Measurements from ENCODE around the gene VSIG10L.

VSIG10L gene

DNA sequence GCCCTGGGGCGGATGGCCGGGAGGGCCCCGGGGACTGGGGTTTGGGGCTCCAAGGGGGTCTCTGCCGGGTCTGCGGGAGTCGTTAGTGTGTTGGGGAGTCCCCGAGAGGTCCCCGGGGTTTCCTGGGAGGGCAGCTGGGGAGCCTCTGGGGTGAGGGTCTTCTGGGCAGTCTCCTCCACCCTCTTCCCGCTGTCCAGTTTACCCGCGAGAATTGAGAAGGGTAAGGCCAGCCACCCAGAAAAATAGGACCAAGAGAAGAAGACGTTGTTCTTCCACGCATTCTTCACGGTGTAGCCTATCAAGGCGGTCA, 25.3 kb upstream of the VSIG10L start:
- peaks cover 41% of the 10 kb centered on the region for H3K4me1 ChIP-seq (ENCODE audit: insufficient read depth, low read length, severe bottlenecking)
- H3K27me3 ChIP-seq (ENCODE audit: insufficient read depth, low read length), result no peaks in the 10 kb centered on the region; the same call in 1 of the 2 replicates
- H4K20me1 ChIP-seq (ENCODE audit: insufficient read depth, low read length), result no peaks in the 10 kb centered on the region
- TF ChIP-seq EZH2 (IDR thresholded peaks at IDR 0.05; ENCODE audit: borderline replicate concordance, low read length), result no peak
- TF ChIP-seq, protein P1, sequence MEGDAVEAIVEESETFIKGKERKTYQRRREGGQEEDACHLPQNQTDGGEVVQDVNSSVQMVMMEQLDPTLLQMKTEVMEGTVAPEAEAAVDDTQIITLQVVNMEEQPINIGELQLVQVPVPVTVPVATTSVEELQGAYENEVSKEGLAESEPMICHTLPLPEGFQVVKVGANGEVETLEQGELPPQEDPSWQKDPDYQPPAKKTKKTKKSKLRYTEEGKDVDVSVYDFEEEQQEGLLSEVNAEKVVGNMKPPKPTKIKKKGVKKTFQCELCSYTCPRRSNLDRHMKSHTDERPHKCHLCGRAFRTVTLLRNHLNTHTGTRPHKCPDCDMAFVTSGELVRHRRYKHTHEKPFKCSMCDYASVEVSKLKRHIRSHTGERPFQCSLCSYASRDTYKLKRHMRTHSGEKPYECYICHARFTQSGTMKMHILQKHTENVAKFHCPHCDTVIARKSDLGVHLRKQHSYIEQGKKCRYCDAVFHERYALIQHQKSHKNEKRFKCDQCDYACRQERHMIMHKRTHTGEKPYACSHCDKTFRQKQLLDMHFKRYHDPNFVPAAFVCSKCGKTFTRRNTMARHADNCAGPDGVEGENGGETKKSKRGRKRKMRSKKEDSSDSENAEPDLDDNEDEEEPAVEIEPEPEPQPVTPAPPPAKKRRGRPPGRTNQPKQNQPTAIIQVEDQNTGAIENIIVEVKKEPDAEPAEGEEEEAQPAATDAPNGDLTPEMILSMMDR (IDR thresholded peaks at IDR 0.05; ENCODE audit: low read length), result no peak
- peak overlapping the region; percentile 77 for H3K9ac ChIP-seq (ENCODE audit: low read length)
- peak overlapping the region; percentile 80 for H3K4me2 ChIP-seq (ENCODE audit: low read length)
- no peaks in the 10 kb centered on the region for H3F3A ChIP-seq (ENCODE audit: insufficient read depth, low read length)
- no peak overlapping the region for H2AFZ ChIP-seq (ENCODE audit: low read length)
- H3K27ac ChIP-seq (ENCODE audit: low read depth, low read length, poor library complexity, severe bottlenecking), result peak overlapping the region; percentile 67
- peak overlapping the region; percentile 90 for H3K4me3 ChIP-seq (ENCODE audit: low read depth, low read length, poor library complexity, severe bottlenecking)
- H3K9me3 ChIP-seq (ENCODE audit: low read length), result no peaks in the 10 kb centered on the region
- no peaks in the 10 kb centered on the region for H3K9me2 ChIP-seq (ENCODE audit: low read depth, low read length)
- H3K36me3 ChIP-seq (ENCODE audit: insufficient read depth, low read length), result no peaks in the 10 kb centered on the region
- no peaks in the 10 kb centered on the region for H3K79me2 ChIP-seq (ENCODE audit: insufficient read depth, low read length)

DNA sequence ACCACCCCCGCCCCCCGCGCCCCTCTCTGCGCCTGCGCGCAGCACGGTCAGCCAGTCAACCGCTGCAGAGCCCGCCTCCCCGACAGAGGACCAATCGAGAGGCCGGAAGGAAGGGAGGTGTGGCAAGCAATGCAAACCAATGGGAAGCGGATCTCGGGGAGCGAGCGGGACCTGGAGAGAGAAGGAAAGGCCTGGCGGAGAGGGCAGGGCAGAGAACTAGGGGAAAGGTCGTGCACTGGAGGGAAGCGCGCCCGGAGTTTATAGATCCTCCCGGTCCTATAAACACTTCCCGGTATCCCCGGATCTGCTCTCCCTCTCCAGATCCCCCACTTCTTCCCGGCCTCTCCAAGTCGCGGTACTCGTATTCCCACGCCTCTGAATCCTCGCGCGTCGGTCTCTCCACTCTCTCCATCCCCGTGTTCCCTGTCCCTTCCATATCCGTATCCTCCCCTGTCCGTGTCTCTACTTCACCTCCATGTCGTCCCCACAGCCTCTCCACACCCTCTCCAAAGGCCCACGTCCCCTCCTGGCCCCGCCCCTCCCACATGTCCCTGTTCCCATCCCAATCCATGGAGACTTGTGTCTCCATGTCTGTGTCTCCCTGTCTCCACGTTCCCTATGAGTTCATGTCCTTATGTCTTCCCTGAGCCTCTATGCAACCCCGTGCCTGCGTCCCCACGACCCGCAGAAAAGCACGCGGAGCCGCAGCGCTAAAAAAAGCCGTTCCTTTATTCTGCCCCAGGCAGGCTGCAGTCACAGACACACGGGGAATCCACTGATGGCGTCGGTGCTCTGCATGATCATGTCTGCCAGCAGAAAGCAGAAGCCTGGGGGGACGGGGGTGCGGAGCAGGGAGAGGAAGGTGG, 24.7 kb upstream of the VSIG10L start:
- H3K4me3 ChIP-seq (ENCODE audit: low read depth, low read length, poor library complexity, severe bottlenecking), result peak overlapping the region; percentile 90
- no peaks in the 10 kb centered on the region; the same call in 1 of the 2 replicates for H3K27me3 ChIP-seq (ENCODE audit: insufficient read depth, low read length)
- H3K9me2 ChIP-seq (ENCODE audit: low read depth, low read length), result no peaks in the 10 kb centered on the region
- peaks cover 45% of the 10 kb centered on the region for H3K4me1 ChIP-seq (ENCODE audit: insufficient read depth, low read length, severe bottlenecking)
- H3K36me3 ChIP-seq (ENCODE audit: insufficient read depth, low read length), result no peaks in the 10 kb centered on the region
- TF ChIP-seq, protein P1 (IDR thresholded peaks at IDR 0.05; ENCODE audit: low read length), result no peak
- no peak for TF ChIP-seq EZH2 (IDR thresholded peaks at IDR 0.05; ENCODE audit: borderline replicate concordance, low read length)
- no peak overlapping the region for H2AFZ ChIP-seq (ENCODE audit: low read length)
- no peaks in the 10 kb centered on the region for H3F3A ChIP-seq (ENCODE audit: insufficient read depth, low read length)
- H3K79me2 ChIP-seq (ENCODE audit: insufficient read depth, low read length), result no peaks in the 10 kb centered on the region
- H3K9ac ChIP-seq (ENCODE audit: low read length), result peak overlapping the region; percentile 99
- peak overlapping the region; percentile 67 for H3K27ac ChIP-seq (ENCODE audit: low read depth, low read length, poor library complexity, severe bottlenecking)
- H3K4me2 ChIP-seq (ENCODE audit: low read length), result peak overlapping the region; percentile 80
- no peaks in the 10 kb centered on the region for H3K9me3 ChIP-seq (ENCODE audit: low read length)
- no peaks in the 10 kb centered on the region for H4K20me1 ChIP-seq (ENCODE audit: insufficient read depth, low read length)

DNA sequence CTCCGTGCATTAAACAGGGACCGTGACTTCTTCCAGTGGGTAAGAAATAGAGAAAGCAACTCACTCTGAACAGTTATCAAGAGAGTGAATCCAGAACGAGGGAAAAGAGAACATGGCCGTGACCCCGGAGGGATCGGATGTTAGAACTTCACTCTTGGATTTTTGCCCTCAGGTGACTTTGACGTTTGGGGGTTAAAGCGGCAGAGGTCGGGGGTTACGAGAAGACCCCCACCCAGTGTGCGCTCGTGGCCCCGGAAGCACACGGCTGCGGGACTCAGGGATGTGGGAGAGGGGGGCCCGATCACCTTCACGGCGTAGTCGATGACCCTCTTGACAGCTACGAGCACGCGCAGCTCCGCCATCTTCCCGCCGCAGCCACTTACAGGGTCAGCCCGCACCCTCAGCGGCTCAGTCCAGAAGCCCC, 24.0 kb upstream of the VSIG10L start, which contains the start of gene ETFB:
Gene ETFB (minus strand): TSS at position 424 of the 424 bp plus-strand sequence. CDS start 62 bp downstream, at position 362.
- no peak within 1 kb of the TSS for H2AFZ ChIP-seq (ENCODE audit: low read length)
- H3K4me3 ChIP-seq (ENCODE audit: low read depth, low read length, poor library complexity, severe bottlenecking), result peak within 1 kb of the TSS; percentile 90
- no peaks in the 10 kb centered on the region for H3K9me2 ChIP-seq (ENCODE audit: low read depth, low read length)
- H3K4me1 ChIP-seq (ENCODE audit: insufficient read depth, low read length, severe bottlenecking), result peaks cover 45% of the 10 kb centered on the region
- peak within 1 kb of the TSS; percentile 99 for H3K9ac ChIP-seq (ENCODE audit: low read length)
- peak within 1 kb of the TSS; percentile 82 for H3K27ac ChIP-seq (ENCODE audit: low read depth, low read length, poor library complexity, severe bottlenecking)
- TF ChIP-seq, protein P1 (IDR thresholded peaks at IDR 0.05; ENCODE audit: low read length), result peak; percentile 3; the same call in 1 of the 2 replicates
- no peak for TF ChIP-seq EZH2 (IDR thresholded peaks at IDR 0.05; ENCODE audit: borderline replicate concordance, low read length)
- no peaks in the 10 kb centered on the region for H3K9me3 ChIP-seq (ENCODE audit: low read length)
- no peaks in the 10 kb centered on the region for H3K36me3 ChIP-seq (ENCODE audit: insufficient read depth, low read length)
- H3K27me3 ChIP-seq (ENCODE audit: insufficient read depth, low read length), result no peaks in the 10 kb centered on the region; the same call in 1 of the 2 replicates
- H3F3A ChIP-seq (ENCODE audit: insufficient read depth, low read length), result no peaks in the 10 kb centered on the region
- H4K20me1 ChIP-seq (ENCODE audit: insufficient read depth, low read length), result no peaks in the 10 kb centered on the region
- no peaks in the 10 kb centered on the region for H3K79me2 ChIP-seq (ENCODE audit: insufficient read depth, low read length)
- peak within 1 kb of the TSS; percentile 80 for H3K4me2 ChIP-seq (ENCODE audit: low read length)

Data from OCI-LY1 (cell line).